ENCODE data around the gene EPB41L2. TPM values are rescaled to one million over a fixed set of nuclear protein-coding genes. Genes with fewer than 3 reads are reported as not detected.

Gene EPB41L2
- total RNA-seq, 4 donors from 2014 or later = 11.6 to 24.0 (median 14.6) TPM

GRCh38 chr6:131070061-131070460 lies 7.0 kb upstream of the EPB41L2 start:
- H3K36me3 ChIP-seq = no peaks in the 10 kb centered on the region
- H3K4me1 ChIP-seq = no peaks in the 10 kb centered on the region
- no peak for DNase-seq
- H3K9me3 ChIP-seq = no peaks in the 10 kb centered on the region
- no peak overlapping the region for H3K27ac ChIP-seq
- ATAC-seq = no peak
- TF ChIP-seq POLR2A (IDR thresholded peaks at IDR 0.05) = no peak
- TF ChIP-seq CTCF (IDR thresholded peaks at IDR 0.05 in 4 of 5, conservative IDR thresholded peaks at IDR 0.05 in 1 of 5) = no peak
- in situ Hi-C loops (cut with MboI; ENCODE audit: low sequenced_read_pairs in 4 of 4) = no loop called here
- H3K27me3 ChIP-seq = no peaks in the 10 kb centered on the region
- intact Hi-C loops (cut with DNase I; ENCODE audit: low total_unique reads) = no loop called here
- H3K4me3 ChIP-seq = no peak overlapping the region

GRCh38 chr6:131068165-131068564 lies 5.1 kb upstream of the EPB41L2 start:
- H3K27me3 ChIP-seq = no peaks in the 10 kb centered on the region
- no peak overlapping the region for H3K27ac ChIP-seq
- TF ChIP-seq POLR2A (IDR thresholded peaks at IDR 0.05) = no peak
- no peaks in the 10 kb centered on the region for H3K36me3 ChIP-seq
- ATAC-seq (no peak), DNase-seq (no peak)
- H3K4me3 ChIP-seq = no peak overlapping the region
- no peaks in the 10 kb centered on the region for H3K4me1 ChIP-seq
- H3K9me3 ChIP-seq = no peaks in the 10 kb centered on the region
- in situ Hi-C loops (cut with MboI; ENCODE audit: low sequenced_read_pairs in 4 of 4) = no loop called here
- intact Hi-C loops (cut with DNase I; ENCODE audit: low total_unique reads) = loop anchor here (5.0 kb wide), 1 partner anchor 49 kb away; no protein-coding TSS in a partner anchor

GRCh38 chr6:131067521-131067920 lies 4.5 kb upstream of the EPB41L2 start:
- no peak for TF ChIP-seq CTCF (IDR thresholded peaks at IDR 0.05 in 4 of 5, conservative IDR thresholded peaks at IDR 0.05 in 1 of 5)
- TF ChIP-seq POLR2A (IDR thresholded peaks at IDR 0.05) = no peak
- H3K36me3 ChIP-seq = no peaks in the 10 kb centered on the region
- in situ Hi-C loops (cut with MboI; ENCODE audit: low sequenced_read_pairs in 4 of 4) = no loop called here
- intact Hi-C loops (cut with DNase I; ENCODE audit: low total_unique reads) = loop anchor here (5.0 kb wide), 1 partner anchor 50 kb away; no protein-coding TSS in a partner anchor
- no peaks in the 10 kb centered on the region for H3K4me1 ChIP-seq
- H3K9me3 ChIP-seq = no peaks in the 10 kb centered on the region
- no peak for DNase-seq
- H3K4me3 ChIP-seq = no peak overlapping the region
- no peaks in the 10 kb centered on the region for H3K27me3 ChIP-seq
- no peak for ATAC-seq
- H3K27ac ChIP-seq = no peak overlapping the region

GRCh38 chr6:131065824-131066171 lies 2.8 kb upstream of the EPB41L2 start:
- no peaks in the 10 kb centered on the region for H3K27me3 ChIP-seq
- ATAC-seq (no peak), DNase-seq (no peak)
- intact Hi-C loops (cut with DNase I; ENCODE audit: low total_unique reads) (loop anchor here (5.0 kb wide), 1 partner anchor 52 kb away; no protein-coding TSS in a partner anchor), in situ Hi-C loops (cut with MboI; ENCODE audit: low sequenced_read_pairs in 4 of 4) (no loop called here)
- no peak overlapping the region for H3K4me3 ChIP-seq
- no peaks in the 10 kb centered on the region for H3K9me3 ChIP-seq
- peaks cover 4 to 5% of the 10 kb centered on the region in 2 donors for H3K4me1 ChIP-seq
- no peak overlapping the region for H3K27ac ChIP-seq
- TF ChIP-seq POLR2A (IDR thresholded peaks at IDR 0.05) (no peak), CTCF (IDR thresholded peaks at IDR 0.05 in 4 of 5, conservative IDR thresholded peaks at IDR 0.05 in 1 of 5) (no peak)
- no peaks in the 10 kb centered on the region for H3K36me3 ChIP-seq

GRCh38 chr6:131065112-131065823 lies 2.2 kb upstream of the EPB41L2 start:
- no peaks in the 10 kb centered on the region for H3K36me3 ChIP-seq
- H3K27ac ChIP-seq = no peak overlapping the region
- H3K27me3 ChIP-seq = no peaks in the 10 kb centered on the region
- H3K4me1 ChIP-seq = peaks cover 4 to 5% of the 10 kb centered on the region in 2 donors
- TF ChIP-seq CTCF (IDR thresholded peaks at IDR 0.05 in 4 of 5, conservative IDR thresholded peaks at IDR 0.05 in 1 of 5) (no peak), POLR2A (IDR thresholded peaks at IDR 0.05) (no peak)
- no peak overlapping the region for H3K4me3 ChIP-seq
- no peak for ATAC-seq
- intact Hi-C loops (cut with DNase I; ENCODE audit: low total_unique reads) = loop anchor here (5.0 kb wide), 1 partner anchor 52 kb away; no protein-coding TSS in a partner anchor
- no peaks in the 10 kb centered on the region for H3K9me3 ChIP-seq
- DNase-seq = no peak
- in situ Hi-C loops (cut with MboI; ENCODE audit: low sequenced_read_pairs in 4 of 4) = no loop called here
